Activated CD4-positive, alpha-beta T cell treated with anti-CD3 and anti-CD28 coated beads, Interleukin-2, amount 50 U/mL, for 16 hours (primary cell): ENCODE data around the gene MPI.

Experiments used
- DNase-seq: peaks from one replicate; pipeline ENCODE4 v3.0.0-alpha.2; 2020

MPI gene

GRCh38 chr15:74889883-74890664 lies at the start of gene MPI:
Gene MPI, plus strand, starts transcription at chr15:74890042. Its CDS starts 32 bp downstream, at chr15:74890074.
- peak; percentile 93 for DNase-seq

GRCh38 chr15:74840851-74841775 lies 48.7 kb upstream of the MPI start:
- DNase-seq = no peak

GRCh38 chr15:74841891-74842373 lies 47.9 kb upstream of the MPI start:
- no peak for DNase-seq

GRCh38 chr15:74842581-74843444 lies 47.0 kb upstream of the MPI start, which contains the start of gene ULK3:
Gene ULK3, minus strand, starts transcription at chr15:74843156. Its CDS starts 51 bp downstream, at chr15:74843105.
- peak; percentile 93 for DNase-seq

GRCh38 chr15:74843445-74843828 lies 46.4 kb upstream of the MPI start:
- DNase-seq = no peak

- DNase-seq = no peak
These were observed 45.9 kb upstream of the MPI start for GRCh38 chr15:74843891-74844299.

GRCh38 chr15:74844319-74845207 lies 45.3 kb upstream of the MPI start:
- DNase-seq = no peak

- peak; percentile 83 for DNase-seq
These were observed 44.7 kb upstream of the MPI start for GRCh38 chr15:74845208-74845568.

- DNase-seq = peak; percentile 52
These were observed 44.3 kb upstream of the MPI start for GRCh38 chr15:74845581-74845980.

GRCh38 chr15:74847432-74847831 lies 42.4 kb upstream of the MPI start:
- DNase-seq = no peak

GRCh38 chr15:74850393-74850792 lies 39.4 kb upstream of the MPI start:
- no peak for DNase-seq

- DNase-seq = no peak
These were observed 37.9 kb upstream of the MPI start for GRCh38 chr15:74851960-74852359.

- DNase-seq = no peak
These were observed 35.3 kb upstream of the MPI start for GRCh38 chr15:74854453-74855022.

GRCh38 chr15:74855857-74856256 lies 34.0 kb upstream of the MPI start:
- no peak for DNase-seq

- DNase-seq = no peak
These were observed 33.3 kb upstream of the MPI start for GRCh38 chr15:74856537-74856936.

- DNase-seq = no peak
These were observed 32.7 kb upstream of the MPI start for GRCh38 chr15:74857082-74857655.

- DNase-seq = no peak
These were observed 32.0 kb upstream of the MPI start for GRCh38 chr15:74857671-74858368.

GRCh38 chr15:74858369-74858740 lies 31.5 kb upstream of the MPI start:
- DNase-seq = no peak

- DNase-seq = no peak
These were observed 26.4 kb upstream of the MPI start for GRCh38 chr15:74863239-74864056.
